GM18907 (cell line): ENCODE measurements around the gene TYW5.

Experiments used
- ATAC-seq: cut with Tn5 transposase; IDR thresholded peaks from one replicate; pipeline ENCODE4 v1.9.1; 2021; ENCODE audit warnings: mild to moderate bottlenecking, moderate library complexity; ENCODE audit not compliant: unreplicated experiment

TYW5 gene

DNA sequence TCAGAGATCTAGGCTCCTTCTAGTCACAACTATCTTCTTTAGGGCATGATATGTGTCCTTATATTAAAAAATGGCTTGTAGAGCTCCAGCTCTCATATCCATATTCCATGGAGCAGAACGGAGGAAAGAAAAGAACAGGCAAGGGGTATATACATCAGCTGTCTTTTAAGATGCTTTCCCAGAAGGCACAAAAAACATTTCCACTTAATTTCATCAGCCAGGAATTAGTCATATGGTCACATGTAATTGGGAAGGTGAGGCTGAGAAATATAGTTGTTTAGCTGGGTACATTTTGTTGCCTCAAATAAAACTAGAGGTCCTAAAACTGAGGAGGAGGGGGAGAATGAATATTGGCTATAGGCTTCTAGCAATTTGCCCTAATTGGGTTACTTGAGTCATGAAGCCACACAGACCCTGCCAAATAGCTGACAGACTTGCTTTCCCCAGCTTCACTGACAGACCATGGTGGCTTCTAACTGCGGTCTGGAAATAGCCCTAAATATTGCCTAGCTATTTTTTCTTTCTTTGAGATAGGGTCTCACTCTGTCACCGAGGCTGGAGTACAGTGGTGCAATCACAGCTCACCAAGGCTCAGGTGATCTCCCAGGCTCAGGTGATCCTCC is 20.1 kb upstream of the TYW5 start:
- ATAC-seq, result no peak

- ATAC-seq, result no peak
Measured at GRCh38 chr2:199973703-199974102, 18.4 kb upstream of the TYW5 start.

DNA sequence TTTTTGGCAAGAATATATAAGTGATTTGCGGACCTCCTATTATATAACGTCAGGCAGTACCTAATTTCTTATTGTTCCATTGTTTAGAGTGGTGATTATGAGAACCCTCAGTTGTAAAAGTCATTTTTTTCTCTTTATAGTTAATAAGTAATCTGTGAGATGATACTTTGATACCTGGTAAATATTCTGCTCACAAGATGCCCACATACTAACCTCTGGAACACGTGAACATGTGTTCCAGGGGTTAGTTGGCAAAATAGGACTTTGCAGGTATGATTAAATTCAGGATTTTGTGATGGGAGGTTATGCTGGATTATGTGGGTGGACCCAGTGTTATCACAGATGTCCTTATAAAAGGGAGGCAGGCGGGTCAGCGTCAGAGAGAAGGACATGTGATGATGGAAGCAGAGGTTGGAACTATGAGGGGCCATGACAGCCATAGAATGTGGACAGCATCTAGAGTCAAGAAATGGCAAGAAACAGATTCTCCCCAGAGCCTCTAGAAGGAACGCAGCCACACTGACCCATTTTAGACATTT is 16.9 kb upstream of the TYW5 start:
- no peak for ATAC-seq

- ATAC-seq, result no peak
Measured at GRCh38 chr2:199968126-199968525, 12.8 kb upstream of the TYW5 start.

DNA sequence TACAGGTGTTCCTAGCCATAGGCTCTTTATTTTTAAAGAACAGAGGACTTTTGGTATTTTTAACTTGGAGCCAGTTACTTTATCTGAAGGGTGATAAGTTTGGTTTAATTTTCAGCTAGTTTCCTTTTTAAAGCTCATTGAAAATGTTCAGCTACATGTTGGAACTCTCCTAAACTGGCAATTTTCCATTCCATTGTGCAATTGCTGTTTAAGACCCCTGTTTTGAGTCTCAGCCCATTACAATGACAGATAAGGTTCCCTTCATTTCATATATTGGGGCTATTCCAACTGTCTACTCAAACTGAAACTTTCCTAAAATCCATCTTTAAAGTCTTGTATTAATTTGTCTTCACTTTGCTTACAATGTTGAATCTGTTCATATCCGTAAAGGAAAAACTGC is 11.7 kb upstream of the TYW5 start:
- ATAC-seq, result no peak

GRCh38 chr2:199966405-199966804 is 11.1 kb upstream of the TYW5 start:
- no peak for ATAC-seq

- peak; percentile 51 for ATAC-seq
Measured at GRCh38 chr2:199962203-199962602, 6.9 kb upstream of the TYW5 start.

GRCh38 chr2:199958014-199958413 is 2.7 kb upstream of the TYW5 start:
- no peak for ATAC-seq

- no peak for ATAC-seq
Measured at GRCh38 chr2:199956062-199956380, 730 bp upstream of the TYW5 start.

DNA sequence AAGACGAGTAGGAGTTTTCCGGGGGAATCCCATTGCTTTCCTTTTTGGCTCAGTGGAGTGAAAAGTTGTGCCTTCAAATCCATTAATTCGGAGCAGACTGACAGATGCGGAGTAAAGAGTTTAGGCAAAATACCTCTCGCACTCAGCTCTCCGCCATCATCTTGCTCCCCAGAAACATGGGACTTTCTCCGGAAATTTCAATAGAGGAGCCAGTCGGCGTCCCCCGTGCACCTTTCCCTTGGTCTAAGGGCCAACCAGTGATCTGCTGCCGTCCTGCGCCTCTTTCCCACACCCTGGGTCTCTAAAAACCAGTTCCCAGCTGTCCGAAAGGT is 318 bp downstream of the TYW5 start:
- peak; percentile 52 for ATAC-seq

DNA sequence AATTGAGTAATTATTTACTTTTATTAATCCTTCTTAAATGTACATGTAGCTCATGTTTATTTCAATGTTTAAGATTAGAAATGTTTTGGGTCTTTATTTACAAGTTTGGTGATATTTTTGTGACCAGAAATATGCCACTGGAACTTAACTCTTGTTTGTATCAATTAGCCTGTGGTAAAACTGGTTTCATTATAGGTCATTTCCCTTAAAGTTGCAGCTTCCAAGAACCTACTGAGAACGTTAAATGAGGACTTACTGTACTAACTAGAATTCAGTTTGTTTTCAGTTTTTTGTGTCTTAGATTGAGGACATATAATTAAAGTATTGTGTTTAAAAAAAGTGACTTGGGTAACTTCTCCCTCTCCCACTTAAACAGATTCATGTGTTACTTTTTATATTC is 4.3 kb downstream of the TYW5 start:
- ATAC-seq, result no peak

DNA sequence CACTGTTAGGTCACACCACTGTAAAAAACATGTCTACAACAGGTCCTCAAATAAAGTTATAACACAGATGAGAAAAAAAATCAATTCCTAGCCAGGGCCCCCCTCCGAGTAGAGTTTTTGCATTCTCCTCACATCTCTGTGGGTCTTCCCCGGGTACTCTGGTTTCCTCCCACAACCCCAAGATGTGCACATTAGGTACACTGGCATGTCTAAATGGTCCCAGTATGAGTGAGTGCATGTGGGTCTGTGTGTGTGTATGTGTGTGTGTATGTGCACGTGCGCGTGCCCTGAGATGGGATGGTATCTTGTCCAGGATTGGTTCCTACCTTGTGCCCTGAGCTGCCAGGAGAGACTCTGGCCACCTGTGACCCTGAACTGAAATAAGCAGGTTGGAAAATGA is 4.9 kb downstream of the TYW5 start:
- no peak for ATAC-seq

- ATAC-seq, result no peak
Measured at GRCh38 chr2:199946836-199947235, 8.5 kb downstream of the TYW5 start.

DNA sequence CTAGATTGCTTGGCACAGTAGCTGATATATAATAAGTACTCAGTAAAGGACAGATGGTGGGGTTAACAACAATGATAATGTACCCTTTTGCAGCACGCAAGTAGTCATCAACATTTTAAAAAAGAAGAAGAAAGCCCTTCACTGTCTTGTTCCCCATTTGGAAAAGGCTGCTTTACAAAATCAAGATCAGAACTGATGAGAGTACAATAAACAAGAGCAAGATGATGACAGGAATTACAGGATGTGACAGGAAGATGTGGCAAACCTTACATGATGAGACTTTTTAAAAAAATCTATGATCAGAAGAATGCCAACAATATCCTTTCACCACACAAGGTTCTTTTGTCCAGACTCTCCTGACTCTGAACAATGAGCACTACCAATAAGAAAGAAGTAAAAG is 9.1 kb downstream of the TYW5 start:
- ATAC-seq, result no peak

DNA sequence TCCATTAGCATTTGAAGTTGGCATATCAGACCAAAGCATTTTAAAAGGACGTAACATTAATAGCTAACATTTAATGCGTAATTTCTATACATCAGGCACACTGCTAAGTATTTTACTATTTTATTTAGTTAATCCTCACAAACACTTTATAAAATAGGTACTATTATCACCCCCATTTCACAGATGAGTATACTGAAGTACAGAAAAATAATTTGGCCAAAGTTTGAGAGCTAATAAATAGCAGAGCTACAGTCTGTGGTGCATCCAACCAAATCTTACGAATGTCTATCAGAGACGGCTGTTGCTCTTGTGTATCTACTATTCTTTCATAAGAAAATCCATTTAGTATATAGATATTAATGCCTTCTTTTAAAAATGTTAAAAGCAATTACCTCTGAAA is 11.9 kb downstream of the TYW5 start:
- no peak for ATAC-seq

GRCh38 chr2:199940373-199940772 is 14.9 kb downstream of the TYW5 start:
- no peak for ATAC-seq

GRCh38 chr2:199936554-199936953 is 18.7 kb downstream of the TYW5 start:
- no peak for ATAC-seq

DNA sequence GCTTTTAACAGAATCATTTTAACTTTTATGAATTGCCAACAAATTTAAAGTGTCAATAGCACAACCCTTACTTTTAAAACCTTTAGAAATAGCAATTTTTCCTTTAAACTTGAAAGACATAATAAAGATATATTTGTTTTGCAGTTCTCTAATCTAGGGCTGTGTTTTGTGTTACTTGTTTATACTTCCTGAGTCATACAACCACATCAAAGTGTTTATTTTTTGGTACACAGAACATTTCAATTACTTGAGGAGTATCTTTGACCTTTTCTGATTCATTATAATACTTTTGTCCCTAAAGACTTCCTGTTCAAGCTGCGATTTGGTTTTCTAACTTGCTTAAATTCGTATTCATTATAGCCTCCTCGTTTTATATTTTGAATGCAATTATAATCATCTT is 21.8 kb downstream of the TYW5 start:
- no peak for ATAC-seq

GRCh38 chr2:199932312-199932855 is 22.9 kb downstream of the TYW5 start:
- ATAC-seq, result no peak

DNA sequence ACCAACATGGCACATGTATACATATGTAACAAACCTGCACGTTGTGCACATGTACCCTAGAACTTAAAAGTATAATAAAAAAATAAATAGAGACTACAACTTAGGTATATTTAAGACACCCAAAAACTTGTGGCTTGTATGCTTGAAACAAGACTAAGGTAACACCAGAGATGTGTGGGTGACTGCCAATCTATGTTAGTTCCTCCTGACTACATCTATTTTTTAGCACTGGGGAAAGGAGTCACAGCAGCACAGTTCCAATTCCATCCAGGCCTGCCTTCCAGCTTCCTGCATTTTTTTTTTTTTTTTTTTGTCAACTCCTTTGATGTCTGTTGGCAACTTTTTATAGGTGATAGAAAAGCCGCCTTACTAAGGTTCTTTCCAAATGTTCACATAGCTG is 26.0 kb downstream of the TYW5 start:
- ATAC-seq, result no peak

GRCh38 chr2:199928626-199929025 is 26.7 kb downstream of the TYW5 start:
- no peak for ATAC-seq

- ATAC-seq, result no peak
Measured at GRCh38 chr2:199928226-199928625, 27.1 kb downstream of the TYW5 start.

DNA sequence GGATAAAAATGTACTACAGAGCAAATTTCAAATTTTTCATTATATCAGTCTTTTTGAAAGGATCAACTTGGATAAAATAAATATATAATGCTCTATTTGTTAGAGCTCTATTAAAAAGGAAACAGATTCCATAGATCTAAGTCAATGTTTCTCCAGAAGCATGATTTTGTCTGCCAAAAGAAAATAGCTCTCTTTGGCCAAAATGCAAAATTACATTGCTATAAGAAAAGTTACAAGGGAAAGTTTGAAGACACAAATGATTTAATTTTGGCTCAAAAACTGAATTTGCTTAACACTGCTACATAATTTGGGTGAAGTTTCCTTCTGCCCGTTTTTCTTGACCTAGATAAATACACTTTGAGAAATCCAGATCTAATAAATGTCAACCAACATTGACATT is 28.5 kb downstream of the TYW5 start:
- no peak for ATAC-seq
